PFSK-1 (cell line): Measurements from ENCODE around the gene MBNL2.

ENCODE experiments used
- POLR2AphosphoS5 ChIP-seq: IDR thresholded peaks from 2 replicates; pipeline ENCODE4 v1.6.1; 2012; ENCODE audit warnings: low read depth, mild to moderate bottlenecking, control low read depth, low read length, moderate library complexity
- REST ChIP-seq, 2 experiments: IDR thresholded peaks; 2 replicates each; pipeline versions ENCODE4 v1.6.1 to v1.8.0; 2011 to 2012; ENCODE audit warnings: low read depth in 2 of 2, low read length in 2 of 2, control low read depth in 1 of 2, inconsistent platforms in 1 of 2, mild to moderate bottlenecking in 1 of 2, moderate library complexity in 1 of 2; ENCODE audit not compliant: insufficient read depth in 1 of 2

GRCh38 chr13:97308735-97309429, 86.7 kb downstream of the MBNL2 start:
- TF ChIP-seq REST (IDR thresholded peaks at IDR 0.05; ENCODE audit: insufficient read depth in 1 of 2, low read depth in 2 of 2, low read length in 2 of 2), result no peak
- TF ChIP-seq POLR2AphosphoS5, result no peak
